Lower lobe of right lung (tissue), 2 donors: ENCODE results near the gene PTPRN2. TPM values are rescaled to one million over a fixed set of nuclear protein-coding genes. Genes with fewer than 3 reads are reported as not detected.
"Not testable (repeated sequence)": the region's sequence is repeated elsewhere in the genome, so short reads cannot be mapped to it uniquely, and the experiment has no call there.

Source experiments
- ATAC-seq, 2 donors: fragments of 200-7000 bp; cut with Tn5 transposase; one replicate each; pipeline ENCODE4 v1.9.1; 2020 to 2022; ENCODE audit warnings: mild to moderate bottlenecking in 2 of 2, moderate library complexity in 2 of 2
- DNase-seq: peaks from one replicate; pipeline ENCODE4 v3.0.0-alpha.2; 2020
- H3K27ac ChIP-seq: fragments of 200-600 bp; one replicate; pipeline ENCODE4 v1.8.0; 2022
- H3K27me3 ChIP-seq: fragments of 200-600 bp; one replicate; pipeline ENCODE4 v1.8.0; 2022; ENCODE audit warnings: low read depth
- H3K36me3 ChIP-seq: fragments of 200-600 bp; one replicate; pipeline ENCODE4 v1.8.0; 2022; ENCODE audit warnings: mild to moderate bottlenecking
- H3K4me1 ChIP-seq: fragments of 200-600 bp; one replicate; pipeline ENCODE4 v1.8.0; 2022
- H3K4me3 ChIP-seq: fragments of 200-600 bp; one replicate; pipeline ENCODE4 v1.8.0; 2022; ENCODE audit warnings: mild to moderate bottlenecking
- H3K9me3 ChIP-seq: fragments of 200-600 bp; one replicate; pipeline ENCODE4 v1.8.0; 2022
- CTCF ChIP-seq: fragments of 200-600 bp; IDR thresholded peaks from one replicate; pipeline ENCODE4 v1.8.0; 2022; ENCODE audit warnings: antibody characterized with exemption, mild to moderate bottlenecking
- intact Hi-C: fragments of 100-400 bp; cut with DNase I; formaldehyde crosslinking; loops from one replicate; pipeline ENCODE4 v1.11.0; 2022
- total RNA-seq: library from RNA; stranded (reverse); fragmentation: NEBNext Ultra II Directional; extraction: Animal tissue kit (Norgen Biotek cat#: 25700); gene quantifications from one replicate; pipeline ENCODE4 v1.2.1, GENCODE V29; 2021
- donor health status: DM: no; HTN: yes; CAD: no; lungs with severe emphysema.

Gene PTPRN2
- total RNA-seq, 1 donor from 2014 or later: 6.8 TPM

- intact Hi-C loops: no loop called here
- Histone ChIP-seq H3K27me3 (no peaks in the 10 kb centered on the region), H3K9me3 (no peaks in the 10 kb centered on the region), H3K36me3 (no peaks in the 10 kb centered on the region), H3K4me1 (no peaks in the 10 kb centered on the region), H3K4me3 (no peak overlapping the region), H3K27ac (no peak overlapping the region)
- no peak for TF ChIP-seq CTCF
- DNase-seq: no peak
- no peak for ATAC-seq
Measured at GRCh38 chr7:158160199-158160598, 427.4 kb downstream of the PTPRN2 start.

GRCh38 chr7:158157460-158157859 lies 430.2 kb downstream of the PTPRN2 start:
- Histone ChIP-seq H3K27me3 (no peaks in the 10 kb centered on the region), H3K27ac (no peak overlapping the region), H3K4me1 (no peaks in the 10 kb centered on the region), H3K36me3 (no peaks in the 10 kb centered on the region), H3K4me3 (no peak overlapping the region), H3K9me3 (no peaks in the 10 kb centered on the region)
- no peak for TF ChIP-seq CTCF
- intact Hi-C loops: no loop called here
- DNase-seq (no peak), ATAC-seq (peak in 1 of 2 donors; percentile 41)

GRCh38 chr7:158151273-158151672 lies 436.4 kb downstream of the PTPRN2 start:
- peak in 1 of 2 donors; percentile 64 for ATAC-seq
- H3K4me1 ChIP-seq, H3K36me3 ChIP-seq, intact Hi-C loops, H3K27me3 ChIP-seq, H3K9me3 ChIP-seq, DNase-seq, H3K27ac ChIP-seq, H3K4me3 ChIP-seq: not testable (repeated sequence)

- Histone ChIP-seq H3K4me3 (no peak overlapping the region), H3K27me3 (no peaks in the 10 kb centered on the region), H3K9me3 (no peaks in the 10 kb centered on the region), H3K36me3 (no peaks in the 10 kb centered on the region), H3K27ac (no peak overlapping the region), H3K4me1 (no peaks in the 10 kb centered on the region)
- intact Hi-C loops: no loop called here
- TF ChIP-seq CTCF: no peak
- no peak for ATAC-seq
- DNase-seq: no peak
Measured at GRCh38 chr7:158150234-158150633, 437.4 kb downstream of the PTPRN2 start.

- intact Hi-C loops, H3K27me3 ChIP-seq, H3K27ac ChIP-seq, ATAC-seq, DNase-seq, H3K4me1 ChIP-seq, H3K9me3 ChIP-seq, H3K4me3 ChIP-seq, H3K36me3 ChIP-seq: not testable (repeated sequence)
Measured at GRCh38 chr7:158147431-158147830, 440.2 kb downstream of the PTPRN2 start.

- Histone ChIP-seq H3K27ac (no peak overlapping the region), H3K4me1 (no peaks in the 10 kb centered on the region), H3K9me3 (no peaks in the 10 kb centered on the region), H3K27me3 (no peaks in the 10 kb centered on the region), H3K36me3 (no peaks in the 10 kb centered on the region), H3K4me3 (no peak overlapping the region)
- ATAC-seq (no peak), DNase-seq (no peak)
- TF ChIP-seq CTCF: no peak
- intact Hi-C loops: no loop called here
Measured at GRCh38 chr7:158145370-158145769, 442.3 kb downstream of the PTPRN2 start.
